ENCODE measurements around the gene SAMD8.

DNA sequence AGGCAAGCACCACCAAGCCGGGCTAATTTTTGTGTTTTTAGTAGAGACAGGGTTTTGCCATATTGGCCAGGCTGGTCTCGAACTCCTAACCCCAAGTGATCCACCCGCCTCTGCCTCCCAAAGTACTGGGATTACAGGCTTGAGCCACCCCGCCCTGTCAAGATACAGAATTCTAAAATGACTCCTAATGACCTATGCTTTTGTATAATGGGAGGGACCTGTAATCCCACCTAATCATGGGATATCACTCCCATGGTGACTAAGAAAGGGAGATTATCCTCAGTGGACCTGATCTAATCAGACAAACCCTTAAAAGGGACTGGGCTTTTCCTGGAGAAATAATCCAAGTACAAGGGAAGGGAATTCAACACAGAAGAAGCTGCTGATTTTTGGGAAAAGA lies 28.8 kb downstream of the SAMD8 start:
- TF ChIP-seq EZH2 (IDR thresholded peaks at IDR 0.05) (no peak), POLR2A (IDR thresholded peaks at IDR 0.05; ENCODE audit: borderline replicate concordance, extremely low read depth, insufficient read depth, insufficient read length) (no peak), POLR2AphosphoS5 (IDR thresholded peaks at IDR 0.05; ENCODE audit: low read depth, low read length) (no peak), ZFX (IDR thresholded peaks at IDR 0.05) (no peak)
- TF ChIP-seq, protein P1, sequence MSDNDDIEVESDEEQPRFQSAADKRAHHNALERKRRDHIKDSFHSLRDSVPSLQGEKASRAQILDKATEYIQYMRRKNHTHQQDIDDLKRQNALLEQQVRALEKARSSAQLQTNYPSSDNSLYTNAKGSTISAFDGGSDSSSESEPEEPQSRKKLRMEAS (IDR thresholded peaks at IDR 0.05): no peak
- TF ChIP-seq, protein P2, sequence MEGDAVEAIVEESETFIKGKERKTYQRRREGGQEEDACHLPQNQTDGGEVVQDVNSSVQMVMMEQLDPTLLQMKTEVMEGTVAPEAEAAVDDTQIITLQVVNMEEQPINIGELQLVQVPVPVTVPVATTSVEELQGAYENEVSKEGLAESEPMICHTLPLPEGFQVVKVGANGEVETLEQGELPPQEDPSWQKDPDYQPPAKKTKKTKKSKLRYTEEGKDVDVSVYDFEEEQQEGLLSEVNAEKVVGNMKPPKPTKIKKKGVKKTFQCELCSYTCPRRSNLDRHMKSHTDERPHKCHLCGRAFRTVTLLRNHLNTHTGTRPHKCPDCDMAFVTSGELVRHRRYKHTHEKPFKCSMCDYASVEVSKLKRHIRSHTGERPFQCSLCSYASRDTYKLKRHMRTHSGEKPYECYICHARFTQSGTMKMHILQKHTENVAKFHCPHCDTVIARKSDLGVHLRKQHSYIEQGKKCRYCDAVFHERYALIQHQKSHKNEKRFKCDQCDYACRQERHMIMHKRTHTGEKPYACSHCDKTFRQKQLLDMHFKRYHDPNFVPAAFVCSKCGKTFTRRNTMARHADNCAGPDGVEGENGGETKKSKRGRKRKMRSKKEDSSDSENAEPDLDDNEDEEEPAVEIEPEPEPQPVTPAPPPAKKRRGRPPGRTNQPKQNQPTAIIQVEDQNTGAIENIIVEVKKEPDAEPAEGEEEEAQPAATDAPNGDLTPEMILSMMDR (IDR thresholded peaks at IDR 0.05 in 2 of 3, conservative IDR thresholded peaks at IDR 0.05 in 1 of 3; ENCODE audit: borderline replicate concordance in 1 of 3, insufficient read depth in 1 of 3, low read depth in 2 of 3, low read length in 2 of 3): no peak

All from HCT116 (cell line).